NCI-H187 (cell line): ENCODE data around the gene NEURL1B.
"Not testable (repeated sequence)": the region's sequence is repeated elsewhere in the genome, so short reads cannot be mapped to it uniquely, and the experiment has no call there.

Experiments
- DNase-seq, 2 experiments: peaks; one replicate each; lab custom pipeline; 2025; lab: John Stamatoyannopoulos, UW

Gene NEURL1B

DNA sequence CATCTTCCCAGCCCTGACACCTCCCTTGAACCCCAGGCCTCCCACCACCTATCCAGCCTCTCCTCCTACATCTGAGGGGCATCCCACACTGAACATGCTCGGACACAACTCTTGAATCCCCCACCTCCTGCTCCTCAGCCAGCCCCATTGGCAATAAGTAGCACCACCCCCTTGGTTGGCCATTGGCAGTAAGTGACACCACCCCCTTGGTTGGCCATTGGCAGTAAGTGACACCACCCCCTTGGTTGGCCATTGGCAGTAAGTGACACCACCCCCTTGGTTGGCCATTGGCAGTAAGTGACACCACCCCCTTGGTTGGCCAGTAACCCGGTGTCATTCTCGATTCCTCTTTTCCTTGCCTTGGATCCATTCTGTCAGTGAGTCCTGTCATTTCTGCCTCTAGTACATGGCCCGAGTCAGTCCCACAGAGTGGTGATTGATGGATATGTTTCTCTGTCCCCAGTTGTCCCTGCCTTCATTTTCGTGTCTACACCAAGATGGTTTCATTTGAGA lies 37.4 kb downstream of the NEURL1B start:
- not testable (repeated sequence) for DNase-seq

GRCh38 chr5:172678902-172679301 lies 37.8 kb downstream of the NEURL1B start:
- peak; percentile 33 to 52 for DNase-seq

GRCh38 chr5:172679628-172680212 lies 38.7 kb downstream of the NEURL1B start:
- DNase-seq: no peak

DNA sequence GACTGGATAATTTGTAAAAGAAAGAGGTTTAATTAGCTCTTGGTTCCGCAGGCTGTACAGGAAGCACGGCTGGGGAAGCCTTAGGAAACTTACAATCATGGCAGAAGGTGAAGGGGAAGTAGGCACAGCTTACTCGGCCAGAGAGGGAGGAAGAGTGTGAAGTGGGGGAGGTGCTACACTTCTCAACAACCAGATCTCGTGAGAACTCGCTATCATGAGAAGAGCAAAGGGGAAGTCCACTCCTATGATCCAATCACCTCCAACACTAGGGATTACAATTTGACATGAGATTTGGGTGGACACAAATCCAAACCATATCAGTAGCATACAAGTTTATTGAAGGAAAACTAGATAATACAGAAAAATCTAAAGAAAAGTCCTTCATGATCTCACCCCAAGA lies 39.9 kb downstream of the NEURL1B start:
- DNase-seq: no peak

DNA sequence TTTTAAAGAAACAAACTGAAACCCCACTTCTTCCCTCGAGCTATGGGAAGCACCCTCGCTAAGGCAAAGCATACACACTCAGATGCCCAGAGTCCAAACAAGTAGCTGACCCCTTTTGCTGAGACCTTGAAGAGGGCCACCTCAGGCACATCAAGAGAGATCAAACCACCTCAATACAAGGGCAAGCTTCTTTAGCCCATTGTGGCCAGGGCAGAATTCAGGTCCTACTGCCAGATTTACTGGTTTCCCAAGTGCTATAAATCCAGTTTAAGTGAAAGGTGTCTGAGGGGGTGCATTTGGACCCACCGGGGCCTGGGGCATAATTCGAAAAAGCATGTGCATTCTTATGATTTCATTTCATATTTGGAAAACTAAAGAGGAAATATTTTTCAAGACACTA lies 40.4 kb downstream of the NEURL1B start:
- no peak for DNase-seq

DNA sequence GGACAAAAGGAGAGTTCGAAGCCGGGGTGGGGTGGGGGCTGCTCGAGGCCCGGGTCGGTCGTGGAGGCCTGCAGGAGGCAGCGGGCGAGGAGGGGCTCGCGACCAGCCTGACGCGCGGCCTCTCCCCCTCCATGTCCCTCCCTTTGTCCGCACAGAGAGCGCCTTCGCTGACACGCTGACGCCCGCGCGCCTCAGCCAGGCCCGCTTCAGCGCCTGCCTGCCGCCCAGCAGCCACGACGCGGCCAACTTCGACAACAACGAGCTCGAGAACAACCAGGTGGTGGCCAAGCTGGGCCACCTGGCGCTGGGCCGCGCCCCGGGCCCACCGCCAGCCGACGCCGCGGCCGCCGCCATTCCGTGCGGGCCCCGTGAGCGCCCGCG lies 42.2 kb downstream of the NEURL1B start:
- DNase-seq: no peak

- no peak for DNase-seq
Observed at GRCh38 chr5:172683645-172684471, 42.8 kb downstream of the NEURL1B start.

DNA sequence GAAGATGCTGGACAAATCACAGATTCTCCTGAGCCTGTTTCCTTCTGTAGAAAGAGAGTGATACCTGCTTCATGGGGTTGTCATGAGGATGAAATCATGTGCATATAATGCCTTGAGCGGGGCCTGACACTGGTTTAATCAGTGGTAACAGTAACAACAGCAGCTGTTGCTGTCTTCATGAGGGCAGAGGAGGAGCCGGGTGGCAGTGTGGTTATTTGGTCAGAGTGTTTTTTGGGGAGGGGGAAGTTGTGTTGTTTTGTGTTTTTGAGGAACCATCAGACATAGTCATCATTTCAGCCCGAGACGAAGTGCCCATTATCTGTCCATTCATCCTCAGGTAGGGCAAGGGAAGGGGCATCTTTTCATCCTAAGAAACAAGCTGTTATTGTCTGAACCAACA lies 44.0 kb downstream of the NEURL1B start:
- DNase-seq: no peak

DNA sequence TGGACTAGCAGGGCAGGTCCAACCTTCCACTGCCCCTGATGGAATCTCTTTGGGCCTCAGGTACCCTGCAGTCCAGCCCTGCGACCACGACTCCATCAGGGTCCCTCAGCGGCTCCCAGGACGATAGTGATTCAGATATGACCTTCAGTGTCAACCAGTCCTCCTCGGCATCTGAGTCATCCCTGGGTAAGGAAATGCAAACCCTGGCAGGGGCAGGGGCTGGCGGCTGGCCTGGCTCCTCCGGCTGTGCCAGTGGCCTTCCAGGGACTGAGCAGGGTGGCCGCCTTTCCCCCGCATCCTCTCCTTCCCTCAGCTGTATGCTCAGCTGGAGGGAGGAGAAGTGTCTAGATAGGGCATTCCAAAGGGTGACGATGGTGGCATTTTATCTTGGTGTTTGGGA lies 45.0 kb downstream of the NEURL1B start:
- DNase-seq: no peak

DNA sequence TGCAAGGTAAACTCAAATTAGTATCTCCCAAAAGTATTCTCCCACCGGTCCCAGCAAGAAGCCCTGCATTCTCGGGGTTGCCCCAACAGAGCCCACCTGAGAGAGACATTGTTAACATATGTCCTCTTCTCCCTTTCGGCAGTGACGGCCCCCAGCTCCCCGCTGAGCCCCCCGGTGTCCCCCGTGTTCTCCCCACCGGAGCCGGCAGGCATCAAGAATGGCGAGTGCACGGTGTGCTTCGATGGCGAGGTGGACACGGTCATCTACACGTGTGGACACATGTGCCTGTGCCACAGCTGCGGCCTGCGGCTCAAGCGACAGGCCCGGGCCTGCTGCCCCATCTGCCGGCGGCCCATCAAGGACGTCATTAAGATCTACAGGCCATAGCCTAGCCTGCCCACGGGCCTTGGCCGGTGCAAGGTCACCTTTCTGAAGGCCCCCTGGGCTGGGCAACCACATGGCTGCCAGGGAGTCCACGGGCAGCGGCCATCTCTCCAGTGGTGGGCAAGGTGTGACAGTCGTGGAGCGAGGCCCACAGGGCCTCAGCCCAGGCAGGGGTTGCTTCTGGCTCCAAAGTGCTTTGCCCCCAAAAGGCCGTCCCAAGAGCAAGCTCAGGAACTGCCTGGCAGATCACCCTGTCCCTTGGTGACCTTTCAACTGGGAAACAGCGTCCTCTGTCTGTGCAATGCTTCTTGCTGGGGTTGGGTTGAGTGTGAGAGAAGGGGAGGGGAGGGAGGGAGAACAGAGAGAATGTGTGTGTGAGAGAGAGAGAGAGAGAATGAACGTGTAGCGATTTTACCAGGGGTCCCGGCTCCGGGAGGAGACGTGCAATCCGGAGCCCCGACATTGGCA lies 45.7 kb downstream of the NEURL1B start:
- no peak for DNase-seq

- no peak for DNase-seq
Observed at GRCh38 chr5:172687940-172688339, 46.9 kb downstream of the NEURL1B start.

- no peak for DNase-seq
Observed at GRCh38 chr5:172688349-172689217, 47.5 kb downstream of the NEURL1B start.

- no peak for DNase-seq
Observed at GRCh38 chr5:172689218-172689572, 48.1 kb downstream of the NEURL1B start.

- DNase-seq: no peak
Observed at GRCh38 chr5:172689801-172690200, 48.7 kb downstream of the NEURL1B start.

DNA sequence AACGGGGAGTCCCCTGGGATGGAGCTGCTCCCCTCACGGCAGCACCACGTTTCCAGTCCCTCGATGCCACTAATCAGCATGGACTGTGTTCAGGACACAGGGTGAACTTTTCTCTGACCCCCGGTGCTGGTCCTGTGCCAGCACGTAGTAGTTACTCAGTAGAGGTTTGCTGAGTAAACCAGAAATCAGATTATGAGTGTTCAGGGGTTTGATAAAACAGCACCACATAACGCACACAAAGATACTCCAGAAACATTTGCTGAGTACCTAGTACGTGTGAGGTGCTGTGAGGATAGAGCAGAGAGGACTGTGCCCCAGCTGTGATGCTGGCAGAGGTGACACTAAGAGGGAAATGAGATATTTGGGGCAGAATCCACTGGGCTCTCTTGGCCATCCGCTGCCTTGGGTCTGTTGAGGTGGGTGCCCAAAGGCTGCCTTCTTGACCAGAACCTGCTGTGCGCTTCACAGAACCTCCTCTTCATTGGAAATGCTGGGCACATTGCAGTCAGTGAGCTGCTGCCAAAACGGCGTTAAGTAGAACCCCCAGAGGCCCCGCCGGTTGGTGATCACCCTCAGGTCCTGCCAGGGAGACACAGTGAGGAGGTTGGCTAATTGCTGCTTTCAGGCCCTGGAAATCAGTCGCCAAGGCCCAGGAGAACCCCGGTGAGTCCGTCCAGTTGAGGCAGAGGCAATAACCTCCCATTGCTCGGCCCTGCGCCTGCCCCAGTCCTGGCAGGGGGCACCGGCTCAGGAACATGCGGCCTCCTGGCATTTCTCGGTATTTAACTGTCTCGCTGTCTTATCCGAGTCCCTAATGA lies 49.4 kb downstream of the NEURL1B start:
- no peak for DNase-seq

- DNase-seq: no peak
Observed at GRCh38 chr5:172691886-172692285, 50.8 kb downstream of the NEURL1B start.

DNA sequence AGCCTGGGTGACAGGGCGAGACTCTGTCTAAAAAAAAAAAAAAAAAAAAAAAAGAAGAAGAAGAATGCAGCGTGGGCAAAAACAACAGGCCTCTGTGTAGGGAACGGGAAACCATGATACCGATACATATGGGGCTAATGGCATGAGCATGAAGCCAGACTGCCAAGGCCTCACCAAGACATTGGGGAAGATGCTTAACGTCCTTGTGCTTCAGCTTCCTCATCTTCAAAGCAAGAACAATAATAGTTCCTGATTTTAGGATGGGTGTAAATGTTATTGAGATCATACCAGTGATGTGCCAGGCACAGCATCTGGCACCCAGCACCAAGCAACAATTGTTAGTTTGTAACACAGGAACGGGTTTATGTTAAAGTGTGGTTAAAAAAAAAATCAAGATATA lies 51.4 kb downstream of the NEURL1B start:
- DNase-seq: no peak

- DNase-seq: no peak
Observed at GRCh38 chr5:172692981-172693380, 51.9 kb downstream of the NEURL1B start.

- DNase-seq: no peak
Observed at GRCh38 chr5:172694061-172694460, 53.0 kb downstream of the NEURL1B start.

GRCh38 chr5:172694541-172694940 lies 53.5 kb downstream of the NEURL1B start:
- DNase-seq: no peak
